H9 (cell line): ENCODE results near the gene NRXN3. TPM values are rescaled to one million over a fixed set of nuclear protein-coding genes. Genes with fewer than 3 reads are reported as not detected.

Experiments
- DNase-seq: peaks from one replicate; pipeline ENCODE4 v3.0.0-alpha.2; 2017
- H2AFZ ChIP-seq: one replicate; pipeline ENCODE4 v1.6.1; 2013; ENCODE audit warnings: mild to moderate bottlenecking, low read length, control low read depth, moderate library complexity
- H2AK5ac ChIP-seq: 2 replicates; pipeline ENCODE4 v1.6.1; 2013; ENCODE audit warnings: low read length, control low read depth, mixed read lengths; ENCODE audit not compliant: insufficient read length
- H2BK120ac ChIP-seq: one replicate; pipeline ENCODE4 v1.6.1; 2013; ENCODE audit warnings: low read depth, mild to moderate bottlenecking, low read length, control low read depth, inconsistent platforms; ENCODE audit not compliant: poor library complexity, severe bottlenecking
- H2BK12ac ChIP-seq: 2 replicates; pipeline ENCODE4 v1.6.1; 2013; ENCODE audit warnings: low read length, control low read depth, mixed read lengths, low read depth; ENCODE audit not compliant: insufficient read length
- H2BK15ac ChIP-seq: 2 replicates; pipeline ENCODE4 v1.6.1; 2013; ENCODE audit warnings: low read depth, low read length, control low read depth
- H2BK20ac ChIP-seq: one replicate; pipeline ENCODE4 v1.6.1; 2013; ENCODE audit warnings: low read depth, mild to moderate bottlenecking, low read length, control low read depth, inconsistent platforms; ENCODE audit not compliant: poor library complexity, severe bottlenecking
- H2BK5ac ChIP-seq: 2 replicates; pipeline ENCODE4 v1.6.1; 2013; ENCODE audit warnings: low read length, control low read depth, mixed read lengths; ENCODE audit not compliant: insufficient read length
- H3K14ac ChIP-seq: 2 replicates; pipeline ENCODE4 v1.6.1; 2013; ENCODE audit warnings: low read length, control low read depth; ENCODE audit not compliant: insufficient read depth
- H3K18ac ChIP-seq: 2 replicates; pipeline ENCODE4 v1.6.1; 2013; ENCODE audit warnings: low read depth, mild to moderate bottlenecking, mixed read lengths, low read length, control low read depth; ENCODE audit not compliant: insufficient read length
- H3K23ac ChIP-seq: 2 replicates; pipeline ENCODE4 v1.6.1; 2013; ENCODE audit warnings: low read length, control low read depth, mixed read lengths, low read depth; ENCODE audit not compliant: insufficient read length
- H3K23me2 ChIP-seq: 2 replicates; pipeline ENCODE4 v1.6.1; 2013; ENCODE audit warnings: low read depth, mild to moderate bottlenecking, mixed read lengths, low read length, control low read depth; ENCODE audit not compliant: insufficient read length, poor library complexity, severe bottlenecking
- H3K27ac ChIP-seq: 2 replicates; pipeline ENCODE4 v1.5.1; 2013; ENCODE audit warnings: low read length, control low read depth, mixed read lengths, low read depth; ENCODE audit not compliant: insufficient read length
- H3K27me3 ChIP-seq: 2 replicates; pipeline ENCODE4 v1.6.1; 2013; ENCODE audit warnings: low read length, control low read depth, inconsistent platforms; ENCODE audit not compliant: insufficient read depth
- H3K4ac ChIP-seq: 2 replicates; pipeline ENCODE4 v1.6.1; 2013; ENCODE audit warnings: low read depth, mild to moderate bottlenecking, control low read depth, inconsistent platforms, low read length, moderate library complexity
- H3K4me1 ChIP-seq: 2 replicates; pipeline ENCODE4 v1.6.1; 2013; ENCODE audit warnings: low read length, control low read depth, inconsistent platforms; ENCODE audit not compliant: insufficient read depth
- H3K4me2 ChIP-seq: 2 replicates; pipeline ENCODE4 v1.6.1; 2013; ENCODE audit warnings: low read length, control low read depth, mixed read lengths; ENCODE audit not compliant: insufficient read length, insufficient read depth
- H3K56ac ChIP-seq: 2 replicates; pipeline ENCODE4 v1.6.1; 2013; ENCODE audit warnings: low read depth, mild to moderate bottlenecking, mixed read lengths, low read length, control low read depth; ENCODE audit not compliant: insufficient read length
- H3K79me1 ChIP-seq: 2 replicates; pipeline ENCODE4 v1.6.1; 2013; ENCODE audit warnings: low read depth, mild to moderate bottlenecking, moderate library complexity, low read length, control low read depth, inconsistent platforms; ENCODE audit not compliant: insufficient read depth, poor library complexity, severe bottlenecking
- H3K79me2 ChIP-seq: 2 replicates; pipeline ENCODE4 v1.6.1; 2013; ENCODE audit warnings: low read length, control low read depth, inconsistent platforms; ENCODE audit not compliant: insufficient read depth
- H3K9ac ChIP-seq: 2 replicates; pipeline ENCODE4 v1.6.1; 2013; ENCODE audit warnings: low read length, control low read depth, mixed read lengths; ENCODE audit not compliant: insufficient read length; ENCODE audit errors: extremely low read depth
- H3K9me3 ChIP-seq: one replicate; pipeline ENCODE4 v1.6.1; 2013; ENCODE audit warnings: low read depth, low read length, inconsistent platforms; ENCODE audit not compliant: control insufficient read depth
- H3T11ph ChIP-seq: one replicate; pipeline ENCODE4 v1.6.1; 2013; ENCODE audit warnings: mild to moderate bottlenecking, low read length, control low read depth, inconsistent platforms
- H4K20me1 ChIP-seq: one replicate; pipeline ENCODE4 v1.6.1; 2013; ENCODE audit not compliant: control insufficient read depth, insufficient read length, insufficient read depth
- H4K5ac ChIP-seq: 2 replicates; pipeline ENCODE4 v1.6.1; 2013; ENCODE audit warnings: low read depth, mild to moderate bottlenecking, mixed read lengths, low read length, control low read depth; ENCODE audit not compliant: insufficient read length
- H4K8ac ChIP-seq: replicated peaks from 2 replicates; pipeline ENCODE4 v1.6.1; 2013; ENCODE audit warnings: low read length, control low read depth, mixed read lengths, low read depth; ENCODE audit not compliant: insufficient read length
- H4K91ac ChIP-seq: 2 replicates; pipeline ENCODE4 v1.6.1; 2013; ENCODE audit warnings: low read depth, mild to moderate bottlenecking, moderate library complexity, mixed read lengths, low read length, control low read depth; ENCODE audit not compliant: insufficient read length
- H3K27ac Mint-ChIP-seq, 3 experiments: 2 replicates in 2 of 3; 3 replicates in 1 of 3; pipeline ENCODE4 v1.8.0; 2020 to 2021; ENCODE audit warnings: mixed read lengths in 3 of 3, mild to moderate bottlenecking in 1 of 3, moderate library complexity in 1 of 3
- H3K27me3 Mint-ChIP-seq: 2 replicates; pipeline ENCODE4 v1.8.0; 2021; ENCODE audit warnings: low read depth, mild to moderate bottlenecking, moderate library complexity, mixed read lengths
- H3K36me3 Mint-ChIP-seq, 3 experiments: 2 replicates in 2 of 3; 3 replicates in 1 of 3; pipeline ENCODE4 v1.8.0; 2020 to 2021; ENCODE audit warnings: low read depth in 3 of 3, mixed read lengths in 3 of 3; ENCODE audit not compliant: insufficient read depth in 1 of 3
- H3K4me1 Mint-ChIP-seq, 2 experiments: 2 replicates each; pipeline ENCODE4 v1.8.0; 2020; ENCODE audit warnings: mixed read lengths in 2 of 2
- H3K4me3 Mint-ChIP-seq, 2 experiments: 2 replicates in 1 of 2; 3 replicates in 1 of 2; pipeline ENCODE4 v1.8.0; 2020 to 2021; ENCODE audit warnings: mild to moderate bottlenecking in 2 of 2, mixed read lengths in 2 of 2, moderate library complexity in 1 of 2
- H3K9me3 Mint-ChIP-seq, 2 experiments: 2 replicates in 1 of 2; 3 replicates in 1 of 2; pipeline ENCODE4 v1.8.0; 2020; ENCODE audit warnings: mild to moderate bottlenecking in 2 of 2, mixed read lengths in 2 of 2, moderate library complexity in 1 of 2
- CTCF ChIP-seq: fragments of 200-600 bp; sonication (generic); conservative IDR thresholded peaks from 3 replicates; pipeline ENCODE4 v1.8.0; 2021; ENCODE audit warnings: antibody characterized with exemption, mild to moderate bottlenecking
- WGBS: extraction: QIAGEN DNeasy Blood & Tissue Kit; methylation state at CpG from one replicate; pipeline ENCODE4 v1.1.7; 2013; ENCODE audit warnings: missing lambda C conversion rate, low lambda C conversion rate, mixed read lengths; ENCODE audit not compliant: insufficient read length; ENCODE audit errors: extremely low coverage; 5-methylcytosine and 5-hydroxymethylcytosine counted together
- total RNA-seq: library from RNA; stranded (reverse); gene quantifications from 2 replicates; pipeline ENCODE4 v1.2.1, GENCODE V29; 2021

Gene NRXN3
- total RNA-seq, 1 experiment from 2014 or later = 1.8 TPM

GRCh38 chr14:78608998-78609787, 439.0 kb downstream of the NRXN3 start:
- Histone ChIP-seq H3T11ph (no peak overlapping the region), H3K79me1 (no peaks in the 10 kb centered on the region), H3K4me2 (no peak overlapping the region), H3K18ac (no peak overlapping the region), H3K23me2 (no peaks in the 10 kb centered on the region), H3K27me3 (no peaks in the 10 kb centered on the region), H3K9me3 (no peaks in the 10 kb centered on the region), H2BK5ac (no peak overlapping the region), H2BK12ac (no peak overlapping the region), H2BK15ac (no peak overlapping the region), H2AFZ (no peak overlapping the region), H3K14ac (no peak overlapping the region), H3K27ac (no peak overlapping the region), H4K91ac (no peak overlapping the region), H3K56ac (no peak overlapping the region), H3K23ac (no peak overlapping the region), H4K8ac (no peak overlapping the region), H2BK120ac (no peak overlapping the region), H3K4me1 (0 out of 2 replicates have a peak, but pooled peaks cover 3% of the 10 kb centered on the region), H4K5ac (no peak overlapping the region), H3K79me2 (no peaks in the 10 kb centered on the region), H2BK20ac (no peak overlapping the region), H3K4ac (no peak overlapping the region), H4K20me1 (no peaks in the 10 kb centered on the region), H2AK5ac (no peak overlapping the region), H3K9ac (no peak overlapping the region)
- no peak for DNase-seq
- Mint-ChIP-seq H3K4me3 (no peak overlapping the region), H3K27ac (no peak overlapping the region), H3K27me3 (no peaks in the 10 kb centered on the region), H3K4me1 (peaks cover 4 to 12% of the 10 kb centered on the region in 2 experiments; a peak in 3 of 4 replicates), H3K9me3 (no peaks in the 10 kb centered on the region), H3K36me3 (no peaks in the 10 kb centered on the region)
- TF ChIP-seq CTCF = no peak
- WGBS = no CpG with 5 or more reads among the region's 4 CpGs
